GM21515 (cell line): ENCODE measurements around the gene CYB5R2.
"Not testable (repeated sequence)": the region's sequence is repeated elsewhere in the genome, so short reads cannot be mapped to it uniquely, and the experiment has no call there.

Experiments
- ATAC-seq: cut with Tn5 transposase; IDR thresholded peaks from one replicate; pipeline ENCODE4 v1.9.1; 2021; ENCODE audit not compliant: unreplicated experiment

CYB5R2 gene

GRCh38 chr11:7670641-7671040 is 2.7 kb downstream of the CYB5R2 start:
- ATAC-seq, result no peak

DNA sequence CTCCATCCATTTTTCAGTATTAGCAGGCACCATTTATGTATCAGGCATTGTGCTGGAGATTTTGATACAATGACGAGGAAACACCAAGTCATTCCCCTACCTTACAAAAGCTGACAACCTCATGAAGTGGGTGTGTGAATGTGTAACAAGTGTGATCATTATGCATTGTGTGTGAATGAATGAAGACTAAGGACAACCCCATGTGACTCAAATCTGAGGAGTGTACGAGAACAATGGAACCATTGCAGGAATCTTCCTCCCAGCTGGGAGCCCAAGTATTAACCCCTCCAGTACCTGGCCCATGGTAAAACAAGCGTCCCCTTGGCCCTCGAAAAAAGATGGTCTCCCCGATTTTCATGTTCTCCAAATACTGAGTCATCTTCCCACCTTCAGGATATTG is 4.4 kb downstream of the CYB5R2 start:
- ATAC-seq, result no peak

DNA sequence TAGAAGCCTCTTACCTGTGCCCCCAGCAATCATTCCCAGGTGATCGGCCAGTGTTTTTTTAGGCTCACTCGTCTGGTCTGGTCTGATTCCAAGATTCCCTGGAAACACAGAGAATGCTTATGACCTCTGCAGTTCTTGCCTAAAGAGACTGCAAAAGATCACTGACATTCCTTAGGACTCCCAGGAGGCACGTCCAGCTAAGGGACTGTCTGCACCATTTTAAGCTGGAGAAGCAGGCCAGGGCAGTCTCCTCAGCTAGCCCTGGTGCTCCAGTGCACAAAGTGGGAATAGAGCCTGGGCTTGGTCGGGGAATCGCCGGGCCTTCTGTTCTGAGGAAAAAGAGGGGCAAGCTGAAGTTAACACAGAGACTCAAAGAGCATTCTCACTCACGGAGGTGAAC is 4.8 kb downstream of the CYB5R2 start:
- no peak for ATAC-seq

GRCh38 chr11:7667460-7667859 is 5.8 kb downstream of the CYB5R2 start:
- ATAC-seq, result no peak

DNA sequence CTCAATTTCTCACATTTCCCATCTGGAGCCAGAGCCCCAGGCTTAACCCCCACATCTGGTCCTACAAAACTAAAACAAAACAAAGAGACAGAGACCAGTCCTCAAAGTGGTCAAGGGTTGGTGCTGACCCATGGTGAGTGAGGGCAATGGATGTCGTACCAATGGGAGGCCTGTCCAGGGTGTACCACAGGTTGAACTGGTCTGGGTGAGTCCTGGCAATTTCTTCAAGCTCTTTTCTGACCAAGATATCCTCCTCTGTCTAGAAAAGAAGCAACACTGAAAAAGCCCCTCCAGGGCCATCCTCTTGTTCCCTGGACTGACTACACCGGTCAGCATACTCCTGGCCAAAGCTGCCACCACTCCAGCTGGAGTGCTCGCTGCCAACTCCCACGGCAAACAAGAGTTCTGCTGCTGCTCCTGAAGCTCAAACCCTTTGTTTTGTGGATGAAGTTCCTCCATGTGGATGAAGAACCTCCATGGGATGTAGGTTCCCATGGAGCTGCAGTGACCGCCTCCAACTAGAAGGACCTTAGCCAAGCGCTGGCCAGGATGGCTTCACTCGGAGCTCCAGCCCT is 6.9 kb downstream of the CYB5R2 start:
- ATAC-seq, result no peak

DNA sequence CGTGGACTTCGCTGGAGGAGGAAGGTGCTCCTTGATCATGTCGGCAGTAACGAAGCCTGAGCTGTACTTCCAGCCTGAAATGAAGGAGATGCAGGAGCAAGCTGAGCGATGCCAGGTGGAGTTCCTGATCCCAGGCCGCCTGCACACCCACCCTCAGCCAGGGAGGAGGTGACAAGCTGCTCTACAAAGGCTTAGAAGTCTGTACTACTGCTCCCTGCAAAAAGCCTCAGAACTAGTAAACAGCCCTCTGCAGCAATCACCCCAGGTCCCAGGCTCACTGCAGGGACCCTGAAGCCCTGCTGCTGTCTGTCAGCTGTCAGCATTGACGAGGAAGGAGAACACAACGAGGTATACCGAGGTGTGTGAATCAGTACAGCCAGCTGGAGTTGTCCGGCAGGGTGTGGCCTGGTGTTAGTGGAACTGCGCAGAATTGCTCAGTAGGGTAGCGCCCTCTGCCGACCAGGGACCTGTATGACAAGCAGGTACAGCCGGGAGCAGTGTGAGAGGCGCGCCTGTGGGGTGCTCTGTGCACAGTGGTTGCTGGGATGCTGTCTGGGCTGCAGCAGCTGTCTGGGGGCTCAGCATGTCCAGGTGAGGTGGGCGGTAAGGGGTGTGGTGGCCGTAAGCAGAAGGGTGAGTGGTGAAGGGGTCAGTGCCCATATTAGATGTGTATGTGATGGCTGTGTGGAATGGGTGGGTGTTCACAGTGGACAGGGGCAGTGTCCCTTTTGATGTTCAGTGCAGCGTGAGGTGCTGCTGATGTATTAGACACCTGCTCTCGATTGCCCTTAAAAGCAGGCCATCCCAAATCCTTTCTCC is 7.6 kb downstream of the CYB5R2 start:
- peak; percentile 99 for ATAC-seq

GRCh38 chr11:7664867-7665266 is 8.4 kb downstream of the CYB5R2 start:
- ATAC-seq, result no peak

- ATAC-seq, result not testable (repeated sequence)
These were observed 9.8 kb downstream of the CYB5R2 start for GRCh38 chr11:7663531-7663930.

DNA sequence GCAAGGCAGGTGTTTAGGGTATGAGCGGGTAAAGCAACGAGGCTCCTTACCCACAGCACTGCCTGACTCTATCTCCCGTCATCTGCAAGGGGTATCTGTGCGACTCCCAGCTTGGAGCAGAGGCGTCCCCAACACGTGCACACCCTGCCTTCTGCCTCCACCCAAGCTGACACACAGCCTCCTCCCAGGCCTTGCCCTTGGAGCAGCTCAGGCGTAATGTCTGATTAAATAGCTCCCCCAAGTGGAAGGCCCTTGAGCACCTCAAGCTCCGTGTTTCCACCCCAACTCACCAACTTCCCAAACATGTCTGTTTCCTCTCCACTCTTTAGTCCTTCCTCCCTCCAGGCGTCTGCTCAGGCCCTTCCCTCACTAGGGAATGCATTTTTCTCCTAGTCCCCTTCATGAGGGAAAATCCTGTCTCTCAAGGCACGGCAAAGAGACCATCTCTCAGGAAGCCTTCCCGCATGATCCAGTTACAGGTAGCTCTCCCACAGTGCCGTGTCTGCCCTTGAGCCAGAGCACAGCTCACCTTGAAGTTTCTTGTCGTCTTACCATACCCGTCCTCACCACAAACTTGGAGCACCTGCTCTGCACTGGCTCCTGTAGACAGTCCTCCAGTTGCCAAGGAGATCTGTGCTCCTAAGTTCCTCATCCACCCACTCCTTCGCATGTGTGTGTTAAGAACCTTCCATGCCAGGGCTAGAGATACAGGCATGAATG is 15.8 kb downstream of the CYB5R2 start:
- ATAC-seq, result no peak

- ATAC-seq, result no peak
These were observed 16.6 kb downstream of the CYB5R2 start for GRCh38 chr11:7656704-7657103.

GRCh38 chr11:7655253-7656217 is 17.8 kb downstream of the CYB5R2 start:
- no peak for ATAC-seq

DNA sequence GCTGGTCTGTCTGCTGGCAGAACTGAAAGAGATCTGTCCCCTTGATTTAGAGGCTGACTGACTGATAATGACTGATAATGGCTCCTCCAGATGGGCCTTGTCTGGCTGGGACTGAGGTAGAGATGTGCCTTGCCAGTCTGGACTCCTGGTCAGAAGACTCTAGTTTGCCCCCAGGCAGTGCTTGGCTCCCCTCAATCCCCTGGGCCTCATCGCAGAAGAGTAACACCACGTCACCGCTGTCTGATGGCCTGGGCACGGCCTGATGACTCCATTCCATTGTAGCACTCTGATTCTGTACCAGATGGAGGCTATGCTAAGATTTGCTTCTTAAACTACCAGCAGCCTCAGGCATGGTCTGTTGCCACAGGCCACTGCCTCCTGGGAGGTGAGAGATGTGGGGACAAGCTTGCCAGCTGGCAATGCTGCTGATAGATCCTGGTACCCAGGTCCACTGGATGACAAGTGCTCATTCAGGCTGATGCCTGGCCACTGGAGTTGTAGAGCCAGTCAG is 19.1 kb downstream of the CYB5R2 start:
- ATAC-seq, result no peak

DNA sequence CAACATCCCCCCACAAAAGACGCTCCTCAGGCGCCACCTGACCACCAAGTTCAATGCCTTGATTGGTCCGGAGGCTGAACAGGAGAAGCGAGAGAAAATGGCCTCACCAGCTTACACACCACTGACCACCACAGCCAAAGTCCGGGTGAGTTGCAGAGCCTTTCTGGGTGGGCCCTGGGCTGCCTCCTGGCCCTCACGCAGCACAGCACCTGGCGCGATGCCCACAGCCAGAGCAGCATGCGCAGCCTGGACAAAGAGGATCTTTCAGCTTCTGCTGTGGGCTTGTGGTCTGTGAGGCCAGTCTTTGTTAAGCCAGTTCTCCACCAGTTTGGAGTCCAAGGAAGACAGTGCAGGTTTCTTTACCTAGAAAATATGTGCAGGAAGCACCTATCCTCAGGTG is 21.6 kb downstream of the CYB5R2 start:
- ATAC-seq, result no peak

DNA sequence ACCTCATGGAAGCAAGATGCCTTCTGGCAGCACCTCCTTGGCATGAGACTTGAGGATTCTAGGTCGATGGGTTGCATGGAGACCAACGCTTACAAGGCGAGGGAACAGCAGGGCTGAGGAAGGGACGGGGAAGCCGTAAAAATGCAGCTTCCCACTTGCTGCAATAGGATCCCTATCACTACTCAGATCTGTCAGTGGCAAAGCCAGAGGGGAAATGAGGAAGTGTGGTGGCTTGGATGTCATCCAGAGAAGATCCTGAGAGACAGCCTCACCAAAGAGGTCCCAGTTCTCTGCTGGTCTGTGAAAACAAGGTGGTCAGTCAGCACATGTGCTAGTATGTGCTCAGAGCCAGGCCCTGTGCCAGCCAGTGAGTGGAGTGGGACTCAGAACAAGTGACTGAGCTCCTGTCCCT is 22.2 kb downstream of the CYB5R2 start:
- no peak for ATAC-seq

DNA sequence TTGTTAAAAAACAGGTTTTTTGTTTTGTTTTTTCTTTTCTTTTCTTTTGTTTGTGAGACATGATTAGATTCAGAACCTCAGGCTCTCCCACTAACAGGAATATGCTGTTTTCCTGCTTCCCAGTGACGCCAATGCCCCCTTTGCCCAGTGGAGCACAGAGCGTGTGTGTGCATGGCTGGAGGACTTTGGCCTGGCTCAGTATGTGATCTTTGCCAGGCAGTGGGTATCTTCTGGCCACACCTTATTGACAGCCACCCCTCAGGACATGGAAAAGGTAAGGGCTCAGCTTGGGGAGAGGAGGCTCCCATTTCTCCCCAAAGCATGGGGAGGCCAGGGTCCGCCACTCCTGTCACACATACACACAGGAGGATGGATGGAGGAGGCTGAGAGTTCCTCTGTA is 25.0 kb downstream of the CYB5R2 start:
- ATAC-seq, result no peak

DNA sequence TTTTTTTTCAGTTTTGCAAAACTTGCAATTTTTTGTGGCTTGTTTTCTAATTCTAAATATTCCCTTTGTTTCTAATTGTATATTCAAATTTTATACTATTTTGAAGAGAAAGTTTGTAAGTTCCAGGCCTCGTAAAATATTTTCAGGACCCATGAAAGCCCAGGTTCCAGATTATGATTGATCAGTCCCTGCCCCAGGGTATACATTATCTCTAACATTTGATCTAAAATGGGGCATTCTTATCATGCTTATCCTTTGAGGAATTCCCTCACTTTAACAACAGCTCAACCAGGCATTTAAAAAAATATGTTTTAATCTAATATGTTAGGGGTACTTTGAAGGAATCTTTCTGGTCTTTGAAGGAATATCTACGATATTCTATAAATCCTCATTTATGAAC is 26.4 kb downstream of the CYB5R2 start:
- ATAC-seq, result no peak

DNA sequence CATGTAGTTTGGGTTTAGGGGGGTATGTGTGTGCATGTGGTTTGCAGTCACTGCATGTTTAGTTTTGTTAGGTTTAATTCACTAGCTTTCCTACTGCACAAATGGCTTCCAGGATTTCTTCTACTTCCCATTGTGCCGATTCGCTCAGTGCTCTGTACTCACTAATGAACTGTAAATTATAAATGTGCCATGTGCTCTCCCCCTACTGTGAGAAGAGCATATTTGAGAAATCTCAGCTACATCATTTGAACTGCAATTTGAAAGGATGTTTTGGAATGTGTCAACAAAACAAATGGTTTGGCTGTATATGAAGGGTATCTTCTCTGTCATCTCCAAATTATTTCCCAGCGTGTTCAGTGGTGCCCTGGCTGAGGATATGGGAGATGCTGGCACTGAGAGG is 28.1 kb downstream of the CYB5R2 start:
- ATAC-seq, result no peak

- ATAC-seq, result no peak
These were observed 30.0 kb downstream of the CYB5R2 start for GRCh38 chr11:7643314-7643713.

DNA sequence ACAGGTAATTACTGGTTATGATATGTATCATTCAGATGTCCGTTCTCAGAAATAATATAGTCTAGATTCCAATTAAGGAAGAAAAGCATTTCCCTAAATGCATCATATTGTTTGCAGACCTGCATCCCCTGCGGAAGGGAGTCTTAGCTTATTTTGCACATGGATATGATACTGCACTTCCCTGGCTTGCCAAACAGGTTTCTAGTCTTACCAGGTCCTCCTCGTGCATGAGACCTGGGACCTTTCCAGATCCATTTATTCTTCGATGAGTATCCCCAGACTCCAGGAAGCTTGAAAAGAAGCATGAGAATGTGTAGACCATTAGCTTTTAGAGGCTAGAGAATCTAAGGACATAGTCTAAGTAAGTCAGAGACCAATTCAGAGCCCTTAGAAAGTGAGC is 30.6 kb downstream of the CYB5R2 start:
- no peak for ATAC-seq

DNA sequence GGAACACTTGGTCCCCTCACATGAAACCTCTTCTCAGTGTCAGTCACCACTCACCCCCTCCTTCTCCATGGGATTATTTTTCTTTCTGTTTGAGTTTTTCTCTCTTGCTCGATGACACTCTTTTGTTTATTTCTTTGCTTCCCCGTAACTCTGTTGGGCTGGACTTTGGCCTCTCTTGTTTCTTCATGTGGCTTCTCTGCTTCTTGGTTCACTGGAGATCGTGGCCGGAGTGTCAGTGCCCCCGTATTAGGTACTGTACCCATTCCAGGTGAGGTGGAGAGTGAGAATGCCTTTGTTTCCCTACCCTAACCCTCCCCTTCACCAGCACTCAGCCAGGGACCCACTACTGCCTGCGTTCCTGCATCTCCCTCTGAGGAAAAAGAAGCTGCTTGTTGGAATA is 32.5 kb downstream of the CYB5R2 start:
- ATAC-seq, result no peak

DNA sequence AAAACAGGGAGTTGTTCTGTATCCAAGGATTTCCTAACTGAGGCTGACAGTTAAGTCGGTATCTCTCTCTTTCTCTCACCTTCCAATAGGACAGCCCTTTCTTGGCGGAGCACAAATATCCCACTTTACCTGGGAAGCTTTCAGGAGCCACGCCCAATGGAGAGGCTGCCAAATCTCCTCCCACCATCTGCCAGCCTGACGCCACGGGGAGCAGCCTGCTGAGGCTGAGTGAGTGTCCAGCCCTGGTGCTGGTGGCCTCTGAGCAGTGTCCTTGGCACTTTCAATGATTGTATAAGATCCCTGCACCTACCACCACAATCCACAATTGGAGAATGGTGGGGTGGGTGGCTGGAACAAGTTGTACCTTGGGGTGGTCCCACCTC is 33.7 kb downstream of the CYB5R2 start:
- ATAC-seq, result no peak
